Measurements from ENCODE around the gene HELQ. TPM values are rescaled to one million over a fixed set of nuclear protein-coding genes. Genes with fewer than 3 reads are reported as not detected.

Gene HELQ
- total and polyA plus RNA-seq, 11 donors = 3.1 to 15.8 (median 12.9) TPM

DNA sequence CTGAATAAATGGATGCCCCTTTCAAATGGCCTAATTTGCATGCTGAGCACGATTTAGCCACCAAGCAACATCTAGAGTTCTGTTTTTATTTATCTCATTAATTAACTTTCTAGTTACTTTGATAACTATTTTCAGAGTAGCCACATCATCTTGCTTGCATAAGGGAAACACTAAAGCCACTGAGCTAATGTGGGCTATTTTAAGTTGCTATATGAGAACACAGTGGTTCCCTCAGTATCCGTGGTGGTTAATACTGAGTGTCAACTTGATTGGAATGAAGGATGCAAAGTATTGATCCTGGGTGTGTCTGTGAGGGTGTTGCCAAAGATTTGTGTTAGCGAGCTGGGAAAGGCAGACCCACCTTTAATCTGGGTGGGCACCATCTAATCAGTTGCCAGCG lies 95.6 kb downstream of the HELQ start:
- Histone ChIP-seq H3K36me3 (no peaks in the 10 kb centered on the region), H3K9me3 (no peaks in the 10 kb centered on the region), H3K27me3 (no peaks in the 10 kb centered on the region), H3K4me1 (peaks cover 0 to 13% (median 4%) of the 10 kb centered on the region in 12 donors), H3K27ac (peak overlapping the region in 1 of 12 donors; percentile 34), H3K4me3 (no peak overlapping the region)
- ATAC-seq = peak in 2 of 4 donors; percentile 51 to 75
- intact Hi-C loops (cut with DNase I) = no loop called here
- DNase-seq = no peak
- 70 to 80% (median 73%) methylated on average over 4 of the region's 4 CpGs for WGBS, 4 donors
- TF ChIP-seq, protein P1, sequence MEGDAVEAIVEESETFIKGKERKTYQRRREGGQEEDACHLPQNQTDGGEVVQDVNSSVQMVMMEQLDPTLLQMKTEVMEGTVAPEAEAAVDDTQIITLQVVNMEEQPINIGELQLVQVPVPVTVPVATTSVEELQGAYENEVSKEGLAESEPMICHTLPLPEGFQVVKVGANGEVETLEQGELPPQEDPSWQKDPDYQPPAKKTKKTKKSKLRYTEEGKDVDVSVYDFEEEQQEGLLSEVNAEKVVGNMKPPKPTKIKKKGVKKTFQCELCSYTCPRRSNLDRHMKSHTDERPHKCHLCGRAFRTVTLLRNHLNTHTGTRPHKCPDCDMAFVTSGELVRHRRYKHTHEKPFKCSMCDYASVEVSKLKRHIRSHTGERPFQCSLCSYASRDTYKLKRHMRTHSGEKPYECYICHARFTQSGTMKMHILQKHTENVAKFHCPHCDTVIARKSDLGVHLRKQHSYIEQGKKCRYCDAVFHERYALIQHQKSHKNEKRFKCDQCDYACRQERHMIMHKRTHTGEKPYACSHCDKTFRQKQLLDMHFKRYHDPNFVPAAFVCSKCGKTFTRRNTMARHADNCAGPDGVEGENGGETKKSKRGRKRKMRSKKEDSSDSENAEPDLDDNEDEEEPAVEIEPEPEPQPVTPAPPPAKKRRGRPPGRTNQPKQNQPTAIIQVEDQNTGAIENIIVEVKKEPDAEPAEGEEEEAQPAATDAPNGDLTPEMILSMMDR (IDR thresholded peaks at IDR 0.05) = no peak
- TF ChIP-seq POLR2A (IDR thresholded peaks at IDR 0.05) = no peak

DNA sequence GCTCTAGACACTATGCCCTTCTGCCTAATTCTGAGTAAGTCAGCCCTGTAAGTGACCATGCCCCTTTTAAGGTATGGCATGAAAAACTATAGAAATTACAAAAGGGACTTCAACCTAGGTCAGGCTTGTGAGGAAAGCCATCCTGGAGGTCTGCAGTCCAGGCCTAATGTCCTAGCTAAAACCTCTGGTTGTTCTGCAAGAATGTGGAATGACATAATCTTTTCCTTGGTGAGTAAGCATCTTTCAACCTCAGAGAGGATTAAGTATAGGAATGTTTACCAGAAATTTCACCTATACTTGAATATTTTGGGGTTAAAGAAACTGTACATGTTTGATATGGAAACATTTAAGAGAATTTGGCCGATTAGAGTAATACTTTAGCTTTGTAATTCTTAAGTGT lies 97.2 kb downstream of the HELQ start:
- intact Hi-C loops (cut with DNase I) = no loop called here
- Histone ChIP-seq H3K9me3 (peaks cover 0 to 8% (median 4%) of the 10 kb centered on the region in 12 donors), H3K27ac (no peak overlapping the region), H3K27me3 (no peaks in the 10 kb centered on the region), H3K36me3 (no peaks in the 10 kb centered on the region), H3K4me1 (peaks cover 0 to 13% (median 4%) of the 10 kb centered on the region in 12 donors), H3K4me3 (no peak overlapping the region)
- WGBS, 4 donors = 62 to 71% (median 65%) methylated on average over 1 of the region's 1 CpG
- TF ChIP-seq, protein P1 (IDR thresholded peaks at IDR 0.05) = no peak
- no peak for TF ChIP-seq POLR2A (IDR thresholded peaks at IDR 0.05)
- no peak for DNase-seq
- peak in 1 of 4 donors; percentile 20 for ATAC-seq

Other genes starting within 250 kb of the HELQ start
- gene COQ2, start 171.0 kb downstream of the HELQ start, total RNA-seq = 10 to 100 TPM; 18.0 to 26.3 (median 22.9) TPM
- 10 to 100 TPM; 10.4 to 16.4 TPM for gene COQ2, start 171.0 kb downstream of the HELQ start, polyA plus RNA-seq
- 1 to 10 TPM in 2 of 9 donors, under 1 TPM in 7; 0.38 to 6.2 (median 0.75) TPM for gene HPSE, start 121.0 kb downstream of the HELQ start, total RNA-seq
- under 1 TPM; 0.15 to 0.37 TPM for gene HPSE, start 121.0 kb downstream of the HELQ start, polyA plus RNA-seq
- gene MRPS18C, start 235 bp upstream of the HELQ start, total RNA-seq = 10 to 100 TPM; 27.8 to 67.5 (median 51.7) TPM
- 10 to 100 TPM; 56.0 to 78.0 TPM for gene MRPS18C, start 235 bp upstream of the HELQ start, polyA plus RNA-seq
- gene ABRAXAS1, start 29.3 kb upstream of the HELQ start, total RNA-seq = 10 to 100 TPM in 1 of 9 donors, 1 to 10 TPM in 8; 3.4 to 10.2 (median 7.8) TPM
- gene ABRAXAS1, start 29.3 kb upstream of the HELQ start, polyA plus RNA-seq = 1 to 10 TPM; 2.0 to 3.1 TPM
- 10 to 100 TPM; 26.8 to 64.5 (median 38.8) TPM for gene GPAT3, start 80.3 kb upstream of the HELQ start, total RNA-seq
- 10 to 100 TPM; 21.3 to 53.6 TPM for gene GPAT3, start 80.3 kb upstream of the HELQ start, polyA plus RNA-seq

Measured in heart left ventricle (tissue), 16 donors.